Panc1 (cell line): ENCODE data around the gene MGAT5. TPM values are rescaled to one million over a fixed set of nuclear protein-coding genes. Genes with fewer than 3 reads are reported as not detected.

Experiments
- ATAC-seq: fragments of 200-7000 bp; cut with Tn5 transposase; 2 replicates; pipeline ENCODE4 v1.9.1; 2020; ENCODE audit warnings: mild to moderate bottlenecking, moderate library complexity
- BruUV-seq: library from RNA; stranded (reverse); fragments of 400-500 nt; replicated peaks from 2 replicates; lab custom pipeline; 2021; lab: Mats Ljungman, UMichigan
- CTCF ChIA-PET: fragments of 300-600 bp; sonication (Branson Sonifier 250); formaldehyde crosslinking; loops from one replicate; lab custom pipeline; 2022; ENCODE audit warnings: antibody characterized with exemption; lab: Charles Lee
- POLR2A ChIA-PET: fragments of 300-600 bp; sonication (Branson Sonifier 250); formaldehyde crosslinking; loops from one replicate; lab custom pipeline; 2022; ENCODE audit warnings: antibody characterized with exemption; lab: Charles Lee
- DNase-seq: peaks from one replicate; pipeline ENCODE4 v3.0.0-alpha.2; 2010; ENCODE audit warnings: low read depth, low spot score
- H3K27ac ChIP-seq: 2 replicates; pipeline ENCODE4 v1.5.1; 2011; ENCODE audit warnings: mild to moderate bottlenecking, low read length, inconsistent platforms
- H3K27me3 ChIP-seq: fragments of 200-500 bp; sonication (Bioruptor generic); 2 replicates; pipeline ENCODE4 v1.6.0; 2014; ENCODE audit warnings: low read length, inconsistent platforms; ENCODE audit not compliant: control insufficient read depth, insufficient read depth
- H3K36me3 ChIP-seq: fragments of 200-500 bp; sonication (Bioruptor generic); 2 replicates; pipeline ENCODE4 v1.5.1; 2014; ENCODE audit warnings: inconsistent platforms, mild to moderate bottlenecking, low read length, moderate library complexity; ENCODE audit not compliant: control insufficient read depth, insufficient read depth
- H3K4me1 ChIP-seq: 2 replicates; pipeline ENCODE4 v1.5.1; 2011; ENCODE audit warnings: inconsistent platforms, mild to moderate bottlenecking, low read length, moderate library complexity; ENCODE audit not compliant: control insufficient read depth, insufficient read depth
- H3K4me3 ChIP-seq, 2 experiments: 2 replicates each; pipeline ENCODE4 v1.5.1; 2011 to 2012; ENCODE audit warnings: low read depth in 2 of 2, low read length in 2 of 2, mild to moderate bottlenecking in 2 of 2, inconsistent platforms in 1 of 2, moderate library complexity in 1 of 2
- H3K9me3 ChIP-seq: fragments of 200-500 bp; sonication (Bioruptor generic); 2 replicates; pipeline ENCODE4 v1.5.1; 2014; ENCODE audit warnings: low read depth, mild to moderate bottlenecking, inconsistent platforms, low read length, moderate library complexity; ENCODE audit not compliant: control insufficient read depth, insufficient read depth
- POLR2AphosphoS5 ChIP-seq: IDR thresholded peaks from 2 replicates; pipeline ENCODE4 v1.6.1; 2012; ENCODE audit warnings: mild to moderate bottlenecking, low read depth, low read length, moderate library complexity
- SIN3A ChIP-seq: IDR thresholded peaks from 2 replicates; pipeline ENCODE4 v1.6.1; 2012; ENCODE audit warnings: low read depth, mild to moderate bottlenecking, low read length, moderate library complexity, borderline replicate concordance; ENCODE audit not compliant: insufficient read depth
- TCF7L2 ChIP-seq: IDR thresholded peaks from 2 replicates; pipeline ENCODE4 v1.6.1; 2011; ENCODE audit warnings: mild to moderate bottlenecking, low read depth, low read length, inconsistent platforms
- in situ Hi-C: cut with HindIII; loops from 2 replicates; pipeline ENCODE4 v1.10.0; 2016; ENCODE audit warnings: low sequenced_read_pairs, low pct_unique_long_range_greater_than_20kb
- intact Hi-C: fragments of 100-400 bp; cut with micrococcal nuclease; formaldehyde crosslinking; loops from one replicate; pipeline ENCODE4 v1.10.0; 2022; ENCODE audit not compliant: unreplicated experiment
- total RNA-seq: library from RNA; stranded (reverse); gene quantifications from one replicate; pipeline ENCODE4 v1.2.1, GENCODE V29; 2021; ENCODE audit not compliant: unreplicated experiment
- TF ChIP-seq, protein P1 (sequence below), 2 experiments: IDR thresholded peaks; 2 replicates each; pipeline ENCODE4 v1.6.1; 2011 to 2012; ENCODE audit warnings: low read depth in 2 of 2, control low read depth in 1 of 2, low read length in 1 of 2, mild to moderate bottlenecking in 1 of 2, moderate library complexity in 1 of 2; ENCODE audit not compliant: insufficient read depth in 1 of 2
- TF ChIP-seq, protein P2 (sequence below): fragments of 450-650 bp; IDR thresholded peaks from 2 replicates; pipeline ENCODE4 v1.5.1; 2017; ENCODE audit warnings: mild to moderate bottlenecking

MGAT5 gene
- total RNA-seq, 1 experiment from 2014 or later, result 22.1 TPM

DNA sequence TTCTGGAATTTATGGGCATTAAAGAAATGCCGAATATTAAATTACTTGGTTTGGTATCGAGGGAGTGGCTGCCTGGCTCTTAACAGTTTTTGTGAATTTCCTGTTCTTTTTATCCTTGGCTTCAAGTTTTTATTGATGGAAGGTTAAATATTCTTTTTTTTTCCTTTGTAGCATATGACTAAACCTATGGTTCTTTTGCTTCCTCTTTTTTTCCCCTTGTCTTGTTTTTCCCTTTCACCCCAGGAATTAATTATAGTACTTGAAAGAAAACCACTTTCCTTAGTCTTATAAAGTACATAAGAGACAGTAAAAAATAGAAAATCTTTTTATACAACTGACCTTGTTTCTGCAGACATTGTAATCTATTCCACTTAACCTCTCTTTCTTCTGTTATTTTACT is 42.4 kb downstream of the MGAT5 start:
- H3K36me3 ChIP-seq, result no peaks in the 10 kb centered on the region
- TF ChIP-seq POLR2AphosphoS5 (no peak), TCF7L2 (no peak), SIN3A (no peak)
- TF ChIP-seq, protein P1, sequence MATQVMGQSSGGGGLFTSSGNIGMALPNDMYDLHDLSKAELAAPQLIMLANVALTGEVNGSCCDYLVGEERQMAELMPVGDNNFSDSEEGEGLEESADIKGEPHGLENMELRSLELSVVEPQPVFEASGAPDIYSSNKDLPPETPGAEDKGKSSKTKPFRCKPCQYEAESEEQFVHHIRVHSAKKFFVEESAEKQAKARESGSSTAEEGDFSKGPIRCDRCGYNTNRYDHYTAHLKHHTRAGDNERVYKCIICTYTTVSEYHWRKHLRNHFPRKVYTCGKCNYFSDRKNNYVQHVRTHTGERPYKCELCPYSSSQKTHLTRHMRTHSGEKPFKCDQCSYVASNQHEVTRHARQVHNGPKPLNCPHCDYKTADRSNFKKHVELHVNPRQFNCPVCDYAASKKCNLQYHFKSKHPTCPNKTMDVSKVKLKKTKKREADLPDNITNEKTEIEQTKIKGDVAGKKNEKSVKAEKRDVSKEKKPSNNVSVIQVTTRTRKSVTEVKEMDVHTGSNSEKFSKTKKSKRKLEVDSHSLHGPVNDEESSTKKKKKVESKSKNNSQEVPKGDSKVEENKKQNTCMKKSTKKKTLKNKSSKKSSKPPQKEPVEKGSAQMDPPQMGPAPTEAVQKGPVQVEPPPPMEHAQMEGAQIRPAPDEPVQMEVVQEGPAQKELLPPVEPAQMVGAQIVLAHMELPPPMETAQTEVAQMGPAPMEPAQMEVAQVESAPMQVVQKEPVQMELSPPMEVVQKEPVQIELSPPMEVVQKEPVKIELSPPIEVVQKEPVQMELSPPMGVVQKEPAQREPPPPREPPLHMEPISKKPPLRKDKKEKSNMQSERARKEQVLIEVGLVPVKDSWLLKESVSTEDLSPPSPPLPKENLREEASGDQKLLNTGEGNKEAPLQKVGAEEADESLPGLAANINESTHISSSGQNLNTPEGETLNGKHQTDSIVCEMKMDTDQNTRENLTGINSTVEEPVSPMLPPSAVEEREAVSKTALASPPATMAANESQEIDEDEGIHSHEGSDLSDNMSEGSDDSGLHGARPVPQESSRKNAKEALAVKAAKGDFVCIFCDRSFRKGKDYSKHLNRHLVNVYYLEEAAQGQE (IDR thresholded peaks at IDR 0.05; ENCODE audit: insufficient read depth in 1 of 2, low read depth in 2 of 2, low read length in 1 of 2), result no peak
- TF ChIP-seq, protein P2, sequence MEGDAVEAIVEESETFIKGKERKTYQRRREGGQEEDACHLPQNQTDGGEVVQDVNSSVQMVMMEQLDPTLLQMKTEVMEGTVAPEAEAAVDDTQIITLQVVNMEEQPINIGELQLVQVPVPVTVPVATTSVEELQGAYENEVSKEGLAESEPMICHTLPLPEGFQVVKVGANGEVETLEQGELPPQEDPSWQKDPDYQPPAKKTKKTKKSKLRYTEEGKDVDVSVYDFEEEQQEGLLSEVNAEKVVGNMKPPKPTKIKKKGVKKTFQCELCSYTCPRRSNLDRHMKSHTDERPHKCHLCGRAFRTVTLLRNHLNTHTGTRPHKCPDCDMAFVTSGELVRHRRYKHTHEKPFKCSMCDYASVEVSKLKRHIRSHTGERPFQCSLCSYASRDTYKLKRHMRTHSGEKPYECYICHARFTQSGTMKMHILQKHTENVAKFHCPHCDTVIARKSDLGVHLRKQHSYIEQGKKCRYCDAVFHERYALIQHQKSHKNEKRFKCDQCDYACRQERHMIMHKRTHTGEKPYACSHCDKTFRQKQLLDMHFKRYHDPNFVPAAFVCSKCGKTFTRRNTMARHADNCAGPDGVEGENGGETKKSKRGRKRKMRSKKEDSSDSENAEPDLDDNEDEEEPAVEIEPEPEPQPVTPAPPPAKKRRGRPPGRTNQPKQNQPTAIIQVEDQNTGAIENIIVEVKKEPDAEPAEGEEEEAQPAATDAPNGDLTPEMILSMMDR, result no peak
- H3K9me3 ChIP-seq, result no peaks in the 10 kb centered on the region
- H3K4me1 ChIP-seq, result no peaks in the 10 kb centered on the region
- ATAC-seq (no peak), DNase-seq (no peak)
- no peaks in the 10 kb centered on the region for H3K27me3 ChIP-seq
- ChIA-PET CTCF (no interaction called here), POLR2A (interaction anchor here (0.6 kb wide), 1 partner anchor 190 kb away, joined by 3 read pairs; no protein-coding TSS in a partner anchor)
- BruUV-seq, result no TSS peak
- intact Hi-C loops (no loop called here), in situ Hi-C loops (no loop called here)
- H3K27ac ChIP-seq, result no peak overlapping the region
- no peak overlapping the region for H3K4me3 ChIP-seq

DNA sequence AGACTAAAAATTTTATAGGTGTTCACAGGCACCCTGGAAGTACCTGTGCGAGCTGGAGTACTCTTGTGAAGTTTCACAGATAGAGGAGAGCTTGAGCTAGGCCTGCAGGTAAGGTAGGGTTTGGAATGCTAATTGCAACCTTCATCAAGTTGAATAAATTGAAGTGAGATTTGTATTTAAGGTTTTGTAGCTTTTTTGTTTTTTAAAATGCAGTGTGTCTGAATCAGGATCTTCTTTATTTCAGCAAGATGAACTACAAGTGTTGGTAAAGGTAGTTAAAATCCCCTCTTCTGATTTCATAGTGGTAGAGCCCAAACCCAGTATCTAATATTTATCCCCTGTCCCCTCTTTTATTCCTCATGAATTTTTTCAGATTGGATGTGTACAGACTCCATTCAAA is 45.5 kb downstream of the MGAT5 start:
- CTCF ChIA-PET, result no interaction called here
- Histone ChIP-seq H3K27ac (no peak overlapping the region), H3K4me3 (no peak overlapping the region), H3K36me3 (no peaks in the 10 kb centered on the region), H3K9me3 (no peaks in the 10 kb centered on the region), H3K4me1 (no peaks in the 10 kb centered on the region), H3K27me3 (no peaks in the 10 kb centered on the region)
- BruUV-seq, result no TSS peak
- no peak for ATAC-seq
- intact Hi-C loops, result no loop called here
- POLR2A ChIA-PET, result no interaction called here
- TF ChIP-seq SIN3A, result no peak
- TF ChIP-seq, protein P2, result no peak
- TF ChIP-seq, protein P1 (IDR thresholded peaks at IDR 0.05; ENCODE audit: insufficient read depth in 1 of 2, low read depth in 2 of 2, low read length in 1 of 2), result no peak
- no peak for TF ChIP-seq POLR2AphosphoS5
- TF ChIP-seq TCF7L2, result no peak
- in situ Hi-C loops, result no loop called here
- DNase-seq, result no peak
